Loucy (cell line): ENCODE results near the gene DUS3L.

Experiments used
- H2AFZ ChIP-seq: fragments of 200-600 bp; sonication (generic); 2 replicates; pipeline ENCODE4 v1.6.0; 2016; ENCODE audit warnings: antibody characterized with exemption, mild to moderate bottlenecking, low read length, moderate library complexity
- H3F3A ChIP-seq: fragments of 200-600 bp; 2 replicates; pipeline ENCODE4 v1.6.0; 2016; ENCODE audit warnings: antibody characterized with exemption, low read depth, mild to moderate bottlenecking
- H3K27me3 ChIP-seq: fragments of 200-600 bp; sonication (generic); 2 replicates; pipeline ENCODE4 v1.6.1; 2014; ENCODE audit warnings: low read length, mild to moderate bottlenecking; ENCODE audit not compliant: insufficient read depth, poor library complexity, severe bottlenecking
- H3K36me3 ChIP-seq: fragments of 200-600 bp; sonication (generic); 2 replicates; pipeline ENCODE4 v1.6.1; 2016; ENCODE audit warnings: low read length; ENCODE audit not compliant: insufficient read depth
- H3K4me1 ChIP-seq: fragments of 200-600 bp; sonication (generic); 2 replicates; pipeline ENCODE4 v1.5.1; 2014; ENCODE audit warnings: low read length, mild to moderate bottlenecking; ENCODE audit not compliant: insufficient read depth, poor library complexity, severe bottlenecking
- H3K4me2 ChIP-seq: fragments of 200-600 bp; sonication (generic); 2 replicates; pipeline ENCODE4 v1.6.0; 2014; ENCODE audit warnings: antibody characterized with exemption, low read length, low read depth, mild to moderate bottlenecking; ENCODE audit not compliant: poor library complexity, severe bottlenecking
- H3K4me3 ChIP-seq: fragments of 200-600 bp; sonication (generic); 2 replicates; pipeline ENCODE4 v1.5.1; 2014; ENCODE audit warnings: low read length, mild to moderate bottlenecking, mixed read lengths; ENCODE audit not compliant: poor library complexity, severe bottlenecking
- H3K79me2 ChIP-seq: fragments of 200-600 bp; sonication (generic); 2 replicates; pipeline ENCODE4 v1.6.1; 2014; ENCODE audit warnings: low read length; ENCODE audit not compliant: insufficient read depth
- H3K9ac ChIP-seq: fragments of 200-600 bp; sonication (generic); 2 replicates; pipeline ENCODE4 v1.6.0; 2014; ENCODE audit warnings: mild to moderate bottlenecking, low read depth, low read length, moderate library complexity; ENCODE audit not compliant: poor library complexity, severe bottlenecking
- H3K9me2 ChIP-seq: fragments of 200-600 bp; sonication (generic); replicated peaks from 2 replicates; pipeline ENCODE4 v1.6.1; 2016; ENCODE audit warnings: low read depth, low read length, mixed read lengths
- H3K9me3 ChIP-seq: fragments of 200-600 bp; sonication (generic); 2 replicates; pipeline ENCODE4 v1.6.1; 2014; ENCODE audit warnings: mild to moderate bottlenecking, antibody characterized with exemption, low read length, low read depth; ENCODE audit not compliant: insufficient read depth
- H4K20me1 ChIP-seq: fragments of 200-600 bp; sonication (generic); 2 replicates; pipeline ENCODE4 v1.6.0; 2014; ENCODE audit warnings: antibody characterized with exemption, low read length, mild to moderate bottlenecking; ENCODE audit not compliant: insufficient read depth, poor library complexity, severe bottlenecking
- EZH2phosphoT487 ChIP-seq: fragments of 200-600 bp; IDR thresholded peaks from 2 replicates; pipeline ENCODE4 v1.6.1; 2018; ENCODE audit warnings: antibody characterized with exemption, mild to moderate bottlenecking, moderate library complexity, borderline replicate concordance
- TF ChIP-seq, protein P1 (sequence below): fragments of 200-600 bp; sonication (generic); conservative IDR thresholded peaks from 2 replicates; pipeline ENCODE4 v1.5.1; 2014; ENCODE audit warnings: mild to moderate bottlenecking, antibody characterized with exemption, low read length

Gene DUS3L

DNA sequence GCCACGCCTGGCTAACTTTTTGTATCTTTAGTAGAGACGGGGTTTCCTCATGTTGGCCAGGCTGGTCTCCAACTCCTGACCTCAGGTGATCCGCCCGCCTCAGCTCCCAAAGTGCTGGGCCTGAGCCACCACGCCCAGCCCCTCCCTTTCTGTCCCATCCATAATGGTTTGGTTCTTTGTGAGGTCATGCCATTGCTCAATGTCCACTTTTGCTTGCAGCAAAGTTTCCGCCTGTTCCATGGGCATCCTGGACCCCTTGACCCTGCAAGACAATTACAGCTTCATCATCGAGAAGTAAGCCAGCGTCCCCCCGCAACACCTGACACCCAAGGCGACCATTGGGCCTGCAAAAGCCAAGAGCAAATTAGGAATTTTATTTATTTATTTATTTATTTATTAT, 23.0 kb downstream of the DUS3L start:
- no peak overlapping the region for H2AFZ ChIP-seq
- H3K4me3 ChIP-seq = no peak overlapping the region
- H3K9ac ChIP-seq = no peak overlapping the region
- no peaks in the 10 kb centered on the region for H3K4me1 ChIP-seq
- no peaks in the 10 kb centered on the region for H3K36me3 ChIP-seq
- no peaks in the 10 kb centered on the region for H4K20me1 ChIP-seq
- no peaks in the 10 kb centered on the region for H3F3A ChIP-seq
- H3K79me2 ChIP-seq = no peaks in the 10 kb centered on the region
- no peaks in the 10 kb centered on the region for H3K27me3 ChIP-seq
- no peaks in the 10 kb centered on the region for H3K9me2 ChIP-seq
- no peaks in the 10 kb centered on the region for H3K9me3 ChIP-seq
- TF ChIP-seq EZH2phosphoT487 = no peak
- TF ChIP-seq, protein P1, sequence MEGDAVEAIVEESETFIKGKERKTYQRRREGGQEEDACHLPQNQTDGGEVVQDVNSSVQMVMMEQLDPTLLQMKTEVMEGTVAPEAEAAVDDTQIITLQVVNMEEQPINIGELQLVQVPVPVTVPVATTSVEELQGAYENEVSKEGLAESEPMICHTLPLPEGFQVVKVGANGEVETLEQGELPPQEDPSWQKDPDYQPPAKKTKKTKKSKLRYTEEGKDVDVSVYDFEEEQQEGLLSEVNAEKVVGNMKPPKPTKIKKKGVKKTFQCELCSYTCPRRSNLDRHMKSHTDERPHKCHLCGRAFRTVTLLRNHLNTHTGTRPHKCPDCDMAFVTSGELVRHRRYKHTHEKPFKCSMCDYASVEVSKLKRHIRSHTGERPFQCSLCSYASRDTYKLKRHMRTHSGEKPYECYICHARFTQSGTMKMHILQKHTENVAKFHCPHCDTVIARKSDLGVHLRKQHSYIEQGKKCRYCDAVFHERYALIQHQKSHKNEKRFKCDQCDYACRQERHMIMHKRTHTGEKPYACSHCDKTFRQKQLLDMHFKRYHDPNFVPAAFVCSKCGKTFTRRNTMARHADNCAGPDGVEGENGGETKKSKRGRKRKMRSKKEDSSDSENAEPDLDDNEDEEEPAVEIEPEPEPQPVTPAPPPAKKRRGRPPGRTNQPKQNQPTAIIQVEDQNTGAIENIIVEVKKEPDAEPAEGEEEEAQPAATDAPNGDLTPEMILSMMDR = no peak
- H3K4me2 ChIP-seq = no peak overlapping the region

DNA sequence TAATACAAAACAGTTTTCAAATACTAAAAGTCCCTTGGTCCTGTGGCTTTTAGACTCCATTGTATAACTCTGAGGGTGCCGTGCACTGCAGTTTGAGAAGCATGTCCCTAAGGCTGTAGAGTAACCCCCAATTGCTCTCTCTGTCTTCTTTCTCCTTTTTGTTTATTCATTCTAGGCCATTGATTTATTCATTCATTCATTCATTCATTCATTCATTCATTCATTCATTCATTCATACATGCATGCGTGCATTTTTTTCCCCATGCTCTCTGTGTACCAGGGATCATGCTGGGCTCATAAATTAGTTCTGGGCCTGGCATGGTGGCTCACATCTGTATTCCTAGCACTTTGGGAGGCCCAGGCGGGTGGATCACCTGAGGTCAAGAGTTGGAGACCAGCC, 25.7 kb downstream of the DUS3L start:
- no peak for TF ChIP-seq EZH2phosphoT487
- TF ChIP-seq, protein P1 = no peak
- no peaks in the 10 kb centered on the region for H3K4me1 ChIP-seq
- H4K20me1 ChIP-seq = no peaks in the 10 kb centered on the region

DNA sequence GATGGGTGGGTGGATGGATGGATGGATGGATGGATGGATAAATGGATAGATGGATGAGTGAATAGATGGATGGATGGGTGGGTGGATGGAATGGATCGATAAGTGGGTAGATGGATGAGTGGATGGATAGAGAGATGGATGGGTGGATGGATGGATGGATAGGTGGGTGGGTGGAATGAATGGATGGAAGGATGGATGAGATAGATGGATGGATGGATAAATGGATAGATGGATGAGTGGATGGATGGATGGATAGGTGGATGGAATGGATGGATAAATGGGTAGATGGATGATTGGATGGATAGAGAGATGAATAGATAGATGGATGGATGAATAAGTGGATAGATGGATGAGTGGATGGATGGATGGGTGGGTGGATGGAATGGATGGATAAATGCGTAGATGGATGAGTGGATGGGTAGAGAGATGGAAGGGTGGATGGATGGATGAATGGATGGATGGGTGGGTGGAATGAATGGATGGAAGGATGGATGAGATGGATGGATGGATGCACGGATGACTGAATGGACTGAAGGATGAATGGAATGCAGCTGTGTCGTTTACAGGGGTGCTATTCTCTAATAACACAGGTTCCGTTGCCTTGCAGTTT, 28.2 kb downstream of the DUS3L start:
- no peaks in the 10 kb centered on the region for H3K9me2 ChIP-seq

More for the DNA sequence above, 25.7 kb downstream of the DUS3L start:
- Histone ChIP-seq H2AFZ (no peak overlapping the region), H3K4me3 (no peak overlapping the region), H3K9me2 (no peaks in the 10 kb centered on the region), H3K4me2 (no peak overlapping the region), H3F3A (no peaks in the 10 kb centered on the region), H3K27me3 (no peaks in the 10 kb centered on the region), H3K9me3 (no peaks in the 10 kb centered on the region), H3K36me3 (no peaks in the 10 kb centered on the region), H3K9ac (no peak overlapping the region), H3K79me2 (no peaks in the 10 kb centered on the region)

More for the DNA sequence above, 28.2 kb downstream of the DUS3L start:
- Histone ChIP-seq H4K20me1 (no peaks in the 10 kb centered on the region), H3K27me3 (no peaks in the 10 kb centered on the region), H2AFZ (no peak overlapping the region), H3K9me3 (no peaks in the 10 kb centered on the region), H3K4me2 (no peak overlapping the region), H3K79me2 (no peaks in the 10 kb centered on the region), H3K4me1 (no peaks in the 10 kb centered on the region), H3K9ac (no peak overlapping the region), H3K4me3 (no peak overlapping the region), H3K36me3 (no peaks in the 10 kb centered on the region), H3F3A (no peaks in the 10 kb centered on the region)
- TF ChIP-seq, protein P1 = no peak
- TF ChIP-seq EZH2phosphoT487 = no peak
